Gastrocnemius medialis (tissue), 4 donors: ENCODE data around the gene STAT1.

Experiments
- CTCF ChIP-seq, 5 experiments: fragments of 450-650 bp in 3 of 5; fragments of 200-600 bp in 2 of 5; sonication (generic) in 2 of 5; IDR thresholded peaks in 4 of 5; conservative IDR thresholded peaks in 1 of 5; 1 replicate in 4 of 5; 2 replicates in 1 of 5; pipeline ENCODE4 v1.5.1; 2016 to 2019; ENCODE audit warnings: antibody characterized with exemption in 5 of 5, mild to moderate bottlenecking in 3 of 5, moderate library complexity in 3 of 5
- POLR2A ChIP-seq, 2 donors: fragments of 450-650 bp; IDR thresholded peaks; one replicate each; pipeline ENCODE4 v1.6.1; 2017; ENCODE audit warnings: antibody characterized with exemption in 2 of 2, mild to moderate bottlenecking in 2 of 2, moderate library complexity in 2 of 2

GRCh38 chr2:191018643-191019119 is 4.7 kb upstream of the STAT1 start:
- TF ChIP-seq CTCF (IDR thresholded peaks at IDR 0.05 in 4 of 5, conservative IDR thresholded peaks at IDR 0.05 in 1 of 5) = no peak
- TF ChIP-seq POLR2A (IDR thresholded peaks at IDR 0.05) = no peak
